ENCODE data around the gene FSIP1.
"Not testable (repeated sequence)": the region's sequence is repeated elsewhere in the genome, so short reads cannot be mapped to it uniquely, and the experiment has no call there.

FSIP1 gene

DNA sequence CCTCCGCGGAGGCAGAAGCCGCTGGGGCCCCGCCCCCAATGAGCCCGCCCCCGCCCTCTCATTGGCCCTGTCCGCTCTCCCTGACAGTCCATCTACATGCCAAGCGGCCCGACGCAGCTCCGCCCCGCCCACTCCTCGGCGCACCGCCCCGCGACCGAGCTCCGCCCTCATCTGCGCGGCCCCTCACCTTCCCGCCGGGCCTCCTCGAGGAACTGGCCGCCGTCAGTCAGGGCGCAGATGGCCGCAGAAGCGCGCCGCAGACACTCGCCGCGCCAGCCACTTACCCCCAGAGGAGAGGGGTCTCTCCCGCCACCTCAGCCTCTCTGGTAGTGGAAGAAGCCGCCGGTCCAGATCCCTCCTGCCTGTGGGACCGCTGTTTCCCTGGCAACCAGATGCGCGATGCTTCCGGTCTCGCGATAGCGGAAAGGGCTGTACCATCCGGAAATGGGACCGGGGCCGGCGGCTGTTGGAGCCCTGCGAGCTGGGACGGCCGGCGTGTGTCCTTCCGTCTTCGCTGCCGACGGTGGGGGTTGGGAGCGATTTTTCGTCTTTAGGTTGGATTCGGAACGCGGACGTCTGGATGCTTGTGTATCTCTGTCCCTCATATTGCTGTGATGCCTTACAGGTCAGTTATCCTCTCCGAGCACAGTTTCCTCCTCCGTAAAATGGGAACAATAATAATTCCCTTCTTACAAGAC lies at the start of gene FSIP1:
Gene FSIP1, minus strand, starts transcription at position 401 of the 698 bp plus-strand sequence. CDS start 6,317 bp downstream, outside the sequence.
- peak; percentile 81 for DNase-seq (ENCODE audit: low read depth)

DNA sequence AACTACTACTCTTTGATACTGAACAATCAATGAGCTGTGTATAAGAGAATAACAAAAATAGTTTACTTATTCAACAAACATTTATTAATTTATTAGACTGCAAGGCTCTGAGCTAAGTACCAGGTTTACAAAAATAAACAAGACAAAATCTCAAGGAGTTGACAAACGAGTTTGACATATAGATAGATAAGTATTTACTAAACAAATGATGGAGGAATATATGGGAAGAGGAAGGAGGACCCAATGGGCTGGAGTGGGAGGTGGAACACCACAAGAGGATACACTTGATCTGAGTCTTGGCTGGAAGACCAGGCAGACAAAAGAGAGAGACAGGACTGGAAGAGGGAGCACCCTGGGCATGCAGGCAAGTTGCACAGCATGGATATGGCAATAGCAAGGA lies 47.5 kb upstream of the FSIP1 start:
- no peak for DNase-seq (ENCODE audit: low read depth)

DNA sequence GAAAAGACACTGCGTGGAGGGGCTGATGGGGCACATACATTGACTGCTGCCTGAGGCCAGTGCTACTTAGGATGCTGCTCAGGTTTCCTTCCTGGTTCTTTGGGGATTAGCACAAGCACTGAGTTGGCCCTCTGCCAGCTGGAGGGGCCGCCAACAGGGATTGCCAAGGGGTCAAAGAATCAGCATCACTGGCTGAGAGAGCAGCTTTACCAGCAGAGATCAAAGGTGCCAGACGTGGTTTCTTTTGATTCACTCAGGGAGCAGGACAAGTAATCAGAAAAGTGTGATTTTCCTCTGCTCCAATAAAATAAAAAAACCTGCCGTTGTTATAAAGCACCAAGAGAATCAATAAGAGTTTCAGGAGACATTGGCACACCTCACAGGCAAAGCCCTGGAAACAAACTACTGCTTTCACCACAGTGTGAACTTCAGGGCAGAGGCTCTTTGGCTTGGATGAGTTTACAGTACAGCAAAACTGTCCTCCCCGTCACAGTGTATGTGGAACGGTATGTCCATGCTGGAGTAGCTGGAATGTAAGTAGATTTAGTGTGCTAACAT lies 45.8 kb upstream of the FSIP1 start:
- no peak for DNase-seq (ENCODE audit: low read depth)

DNA sequence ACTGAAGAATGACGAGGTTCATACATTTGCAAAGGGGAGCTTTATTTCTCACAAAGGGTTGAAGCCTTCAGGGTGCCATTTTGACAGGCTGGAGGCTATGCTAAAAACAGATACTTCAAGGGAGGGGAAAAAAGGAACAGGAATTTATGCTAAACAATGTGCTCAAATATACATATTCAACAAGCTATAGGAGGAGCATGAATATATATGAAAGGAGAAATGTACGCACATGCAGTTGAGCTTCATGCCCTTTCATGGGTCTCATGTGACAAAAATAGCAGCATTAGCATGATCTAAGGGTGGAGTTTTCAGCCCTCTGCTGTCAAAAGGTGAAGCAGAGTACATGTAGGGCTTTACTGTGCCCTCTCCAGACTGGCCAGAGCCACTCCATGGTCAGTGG lies 44.3 kb upstream of the FSIP1 start:
- DNase-seq (ENCODE audit: low read depth), result no peak

DNA sequence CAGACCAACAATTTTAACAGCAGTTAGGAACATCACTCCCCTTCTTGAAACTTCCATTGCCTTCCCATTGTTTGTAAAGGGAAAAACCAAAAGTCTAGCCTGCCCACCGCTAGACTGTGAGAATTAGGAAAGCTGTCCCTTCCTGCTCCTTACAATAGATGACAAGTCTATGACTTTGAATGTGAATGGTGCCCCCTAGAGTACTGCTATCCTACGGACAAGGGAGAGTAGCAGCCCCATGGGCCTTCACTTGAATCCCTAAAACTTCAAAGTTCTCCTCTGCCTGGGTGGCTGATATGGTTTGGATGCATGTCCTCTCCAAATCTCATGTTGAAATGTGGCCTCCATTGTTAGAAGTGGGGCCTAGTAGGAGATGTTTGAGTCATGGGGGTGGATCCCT lies 41.0 kb upstream of the FSIP1 start:
- no peak for DNase-seq (ENCODE audit: low read depth)

DNA sequence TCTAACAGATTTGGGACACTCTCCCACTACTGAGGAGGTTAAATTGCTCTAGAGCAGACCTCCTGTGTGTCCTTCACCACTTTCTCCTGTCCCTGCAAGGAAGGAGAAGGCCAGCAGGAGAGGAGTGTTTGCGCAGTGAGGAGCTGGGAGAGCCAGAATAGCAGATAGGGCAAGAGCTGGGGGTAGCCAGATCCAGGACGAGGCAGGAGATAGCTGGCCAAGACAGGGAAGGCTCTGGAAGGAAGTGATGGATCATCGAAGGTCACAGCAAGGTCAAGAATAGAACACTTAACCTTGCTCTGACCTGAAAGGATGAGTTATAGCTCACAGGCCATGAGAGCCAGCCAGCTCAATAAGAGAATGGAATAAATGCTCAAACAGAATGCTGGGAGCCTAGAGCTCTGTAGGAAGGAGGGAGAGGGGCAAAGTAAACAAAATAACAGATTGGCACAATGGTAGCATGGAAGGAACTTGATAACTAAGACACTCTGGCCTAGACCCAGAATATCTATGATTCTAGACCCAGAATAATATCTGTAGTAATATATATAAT lies 37.5 kb upstream of the FSIP1 start:
- no peak for DNase-seq (ENCODE audit: low read depth)

DNA sequence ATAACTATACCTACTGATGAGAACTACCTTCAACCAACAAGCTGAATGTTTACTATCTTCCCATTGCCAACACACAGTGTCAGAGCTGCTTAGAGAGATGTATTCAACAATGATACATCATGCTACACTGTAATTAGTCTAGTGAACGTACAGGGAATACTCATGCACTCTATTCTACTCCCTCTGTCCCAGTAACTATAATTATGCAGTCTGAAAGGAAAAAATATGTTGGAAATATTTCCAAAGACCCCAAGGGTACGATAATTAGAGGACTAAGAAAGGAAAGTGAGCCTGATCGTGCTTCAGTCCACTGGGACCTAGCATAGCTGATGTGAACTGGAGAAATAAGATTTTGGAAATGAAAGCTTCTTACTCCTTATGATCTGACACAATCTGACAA lies 36.9 kb upstream of the FSIP1 start:
- no peak for DNase-seq (ENCODE audit: low read depth)

DNA sequence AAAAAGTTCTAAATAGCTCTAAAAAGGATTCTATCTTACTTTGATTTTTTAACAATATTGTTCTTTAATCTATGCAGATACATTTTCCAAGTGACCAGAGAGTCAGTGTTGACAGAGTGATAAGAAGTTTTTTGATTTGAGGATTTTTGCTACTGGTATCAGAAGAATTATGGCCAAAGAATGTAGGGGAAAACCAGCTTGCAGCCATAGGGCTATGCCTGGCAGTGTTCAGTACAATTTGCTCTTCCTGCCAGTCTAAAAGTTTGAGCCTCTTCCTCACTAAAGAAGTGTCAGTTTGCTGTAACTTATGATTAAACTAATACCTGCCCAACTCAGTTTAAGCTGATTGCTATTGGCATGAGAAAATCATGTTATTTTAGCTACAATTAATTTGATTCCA lies 35.3 kb upstream of the FSIP1 start:
- no peak for DNase-seq (ENCODE audit: low read depth)

DNA sequence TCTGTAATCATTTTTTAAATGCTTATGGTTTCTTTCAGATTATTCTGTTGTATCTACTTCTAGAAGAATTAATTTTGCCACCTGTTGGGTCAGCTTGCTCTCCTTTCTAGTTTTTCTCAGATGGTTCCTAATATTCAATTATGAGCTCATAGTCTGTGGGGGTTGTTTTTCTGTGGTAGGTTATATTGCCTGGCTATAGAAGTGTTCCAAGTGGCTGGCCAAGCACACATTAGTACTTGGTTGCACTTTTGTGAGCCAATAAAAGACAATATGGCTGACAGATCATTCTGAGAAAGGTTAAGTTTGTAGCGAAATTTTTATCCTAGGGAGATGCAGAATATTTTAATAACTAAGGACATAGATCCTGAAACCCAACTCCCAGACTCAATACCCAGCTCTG lies 31.8 kb upstream of the FSIP1 start:
- no peak for DNase-seq (ENCODE audit: low read depth)

DNA sequence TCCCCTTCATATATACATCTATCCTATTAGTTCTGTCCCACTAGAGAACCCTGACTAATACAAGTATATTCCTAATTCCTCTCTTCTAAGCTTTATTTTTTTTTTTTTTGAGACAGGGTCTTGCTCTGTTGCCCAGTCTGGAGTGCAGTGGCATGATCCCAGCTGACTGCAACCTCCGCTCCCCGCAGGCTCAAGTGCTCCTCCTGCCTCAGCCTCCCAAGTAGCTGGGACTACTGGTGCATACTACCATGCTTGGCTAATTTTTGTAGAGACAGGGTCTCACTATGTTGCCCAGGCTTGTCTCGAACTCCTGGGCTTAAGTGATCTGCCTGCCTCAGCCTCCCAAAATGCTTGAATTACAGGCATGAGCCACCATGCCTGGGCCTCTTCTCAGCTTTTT lies 30.0 kb upstream of the FSIP1 start:
- not testable (repeated sequence) for DNase-seq (ENCODE audit: low read depth)

DNA sequence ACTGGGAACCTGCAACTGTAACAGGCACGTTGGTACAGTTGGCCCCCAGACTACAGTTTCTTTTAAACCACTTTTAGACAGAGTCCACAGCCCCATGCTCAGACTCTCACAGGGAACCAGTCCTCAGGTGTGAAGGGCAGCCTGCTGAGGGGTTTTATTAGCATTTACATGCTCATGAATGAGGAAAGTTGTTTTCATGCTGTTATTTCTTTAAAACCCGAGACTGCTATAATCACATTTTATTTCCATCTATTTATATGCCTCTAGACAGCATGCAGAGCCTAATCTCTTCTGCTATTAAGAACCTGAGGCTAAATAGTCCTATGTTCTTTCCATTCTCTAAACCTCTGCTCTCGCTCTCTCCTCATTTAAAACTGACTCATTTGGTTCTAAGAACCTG lies 26.3 kb upstream of the FSIP1 start:
- no peak for DNase-seq (ENCODE audit: low read depth)

DNA sequence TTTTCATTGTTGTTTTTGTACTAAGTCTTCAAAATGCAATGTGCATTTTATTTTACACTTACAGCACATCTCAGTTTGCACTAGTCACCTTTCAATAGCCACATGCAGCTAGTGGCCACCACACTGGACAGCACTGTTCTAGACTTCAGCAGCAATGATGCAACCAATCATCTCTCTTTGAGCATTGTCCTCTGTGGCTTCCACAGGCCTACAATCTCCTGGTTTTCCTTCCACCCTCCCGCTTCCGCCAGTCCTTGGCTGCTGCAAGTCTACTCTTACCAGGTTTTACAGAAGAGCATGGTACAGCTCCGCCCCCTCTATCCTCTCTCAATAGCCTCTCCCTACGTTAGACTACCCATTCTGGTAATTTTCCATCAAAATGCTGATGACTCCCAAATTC lies 25.1 kb upstream of the FSIP1 start:
- no peak for DNase-seq (ENCODE audit: low read depth)

DNA sequence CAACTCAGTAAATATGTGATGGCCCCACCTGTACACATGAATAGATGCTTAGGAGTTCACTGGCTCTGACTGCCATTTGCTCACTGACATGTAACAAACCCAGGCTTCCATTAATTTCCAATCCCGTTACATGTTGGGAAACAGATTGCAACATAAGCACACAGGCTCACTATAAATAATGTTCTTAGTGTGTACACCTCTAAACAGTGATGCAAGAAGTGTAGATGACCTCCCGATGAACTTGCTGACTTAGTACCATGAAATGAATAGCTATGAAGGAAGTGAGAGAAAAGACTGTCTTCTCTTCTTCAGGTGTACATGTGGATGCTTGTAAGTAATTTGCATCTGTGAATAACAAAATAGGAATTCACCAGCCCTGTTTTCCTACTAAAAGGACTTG lies 21.4 kb upstream of the FSIP1 start:
- DNase-seq (ENCODE audit: low read depth), result no peak

DNA sequence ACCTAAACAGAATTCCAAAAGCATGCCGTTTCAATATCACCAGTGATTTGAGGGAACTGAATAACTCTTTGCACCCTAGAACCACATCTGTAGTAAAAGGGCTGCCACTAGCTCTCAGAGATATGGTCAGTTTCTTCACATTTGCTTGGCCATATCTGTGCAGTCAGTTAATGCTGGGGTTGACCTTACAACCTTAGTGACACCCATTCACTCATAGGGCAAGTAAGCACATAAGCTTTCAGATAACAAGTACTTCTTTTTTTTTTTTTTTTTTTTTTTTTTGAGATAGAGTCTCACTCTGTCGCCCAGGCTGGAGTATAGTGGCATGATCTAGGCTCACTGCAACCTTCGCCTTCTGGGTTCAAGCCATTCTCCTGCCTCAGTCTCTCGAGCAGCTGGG lies 20.4 kb upstream of the FSIP1 start:
- DNase-seq (ENCODE audit: low read depth), result no peak

DNA sequence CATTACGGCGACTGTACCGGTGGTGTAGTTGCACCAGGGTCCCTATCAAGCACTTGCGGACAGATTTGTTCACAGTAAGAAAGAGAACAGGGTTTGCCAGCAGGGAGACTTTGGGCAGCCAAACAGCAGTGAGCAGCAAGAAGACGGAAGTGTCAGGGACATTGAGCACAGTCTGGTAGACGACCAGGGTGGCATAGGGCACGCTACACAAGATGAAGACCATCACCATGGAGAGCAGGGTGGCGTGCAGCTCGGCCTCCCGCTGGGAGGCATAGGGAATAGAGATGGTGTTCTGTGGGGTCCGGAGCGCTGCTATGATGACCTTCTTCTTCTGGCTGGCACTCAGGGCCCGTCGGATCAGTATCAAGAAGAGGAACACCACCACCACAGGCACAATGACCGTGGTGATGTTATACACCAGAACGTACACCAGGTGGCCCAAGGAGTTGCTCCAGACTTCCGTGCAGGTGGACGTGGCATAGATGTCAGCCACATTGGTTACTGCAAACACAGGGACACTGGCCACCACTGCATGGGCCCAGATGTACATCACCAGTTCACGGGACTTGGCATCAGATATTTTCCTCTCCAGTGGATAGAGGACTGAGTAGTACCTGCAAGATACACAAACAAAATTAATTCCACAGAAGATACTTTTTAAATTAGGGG lies 19.1 kb upstream of the FSIP1 start:
- no peak for DNase-seq (ENCODE audit: low read depth)

DNA sequence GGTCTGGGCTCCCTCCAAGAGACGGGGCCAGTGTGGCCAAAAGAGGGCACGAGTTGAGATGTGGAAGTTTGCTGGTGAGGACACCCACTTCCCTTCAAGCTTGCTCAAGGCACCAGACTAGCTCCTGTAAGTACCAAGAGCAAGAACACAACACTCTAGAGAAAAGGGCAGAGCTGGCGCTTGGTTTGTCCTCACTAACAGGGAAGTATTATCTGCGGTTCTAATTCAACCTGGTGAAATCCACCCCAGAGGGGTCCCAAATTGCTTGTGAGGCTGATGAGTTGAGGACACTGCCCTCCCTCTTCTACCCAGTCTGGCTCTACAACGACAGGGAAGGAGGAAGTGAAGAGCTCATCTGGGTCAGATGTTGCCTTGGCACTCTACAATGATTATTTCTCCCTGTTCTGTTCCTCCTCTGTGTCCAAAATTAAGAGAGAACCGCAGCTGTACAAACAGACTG lies 16.9 kb upstream of the FSIP1 start:
- no peak for DNase-seq (ENCODE audit: low read depth)

DNA sequence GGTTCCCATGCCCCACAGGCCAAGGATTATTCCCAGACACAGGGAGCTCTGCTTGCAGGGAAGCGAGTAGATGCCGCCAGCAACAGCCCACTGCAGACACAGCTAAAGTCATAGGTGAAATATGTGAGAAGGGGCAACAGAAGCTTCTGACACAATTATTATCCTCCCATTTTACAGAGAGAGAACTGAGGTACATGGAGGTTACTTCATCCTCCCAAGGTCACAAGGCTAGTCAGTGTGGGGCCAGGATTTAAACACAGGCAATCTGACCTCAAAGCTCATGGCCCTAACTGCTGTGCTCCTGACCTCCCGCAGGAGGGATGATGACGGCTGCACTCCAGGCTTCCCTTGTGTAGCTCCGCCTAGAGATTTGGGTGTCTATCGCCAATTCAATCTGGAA lies 15.7 kb upstream of the FSIP1 start:
- DNase-seq (ENCODE audit: low read depth), result no peak

DNA sequence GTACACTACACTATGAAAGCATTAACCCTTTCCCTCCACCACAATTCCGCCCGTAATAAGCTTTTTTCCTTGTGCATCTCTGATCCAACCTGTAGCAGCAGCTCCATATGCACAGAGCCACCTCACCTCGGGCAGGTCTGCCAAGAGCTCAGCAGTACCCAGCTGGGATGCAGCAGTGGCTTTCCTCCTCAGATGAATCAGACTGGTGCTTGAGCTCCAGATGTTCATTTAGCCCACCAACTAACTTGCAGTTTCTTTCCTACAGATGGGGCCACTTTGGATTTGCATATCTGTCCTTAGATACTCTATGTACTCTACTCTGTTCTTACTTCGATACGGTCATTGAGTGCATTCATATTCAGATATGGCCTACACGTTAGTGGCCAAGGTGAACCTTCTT lies 14.8 kb upstream of the FSIP1 start:
- no peak for DNase-seq (ENCODE audit: low read depth)

DNA sequence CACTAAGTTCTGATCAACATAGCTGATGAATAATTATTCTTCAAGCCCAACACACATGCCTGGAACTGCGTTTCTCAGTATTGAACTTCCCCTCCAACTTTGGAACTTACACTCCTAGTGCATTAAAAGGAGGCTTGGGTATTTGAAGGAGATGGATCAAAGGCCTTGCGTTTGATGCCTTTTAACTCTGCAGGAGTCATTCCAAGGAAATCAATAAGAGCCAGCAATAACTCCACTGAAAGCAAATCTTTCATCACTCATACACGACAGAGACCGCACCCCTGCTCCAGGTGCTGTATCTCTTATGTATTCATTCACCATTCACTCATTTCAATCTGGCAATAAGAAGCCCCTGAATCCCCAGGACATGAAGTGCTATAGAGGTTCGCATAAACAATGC lies 14.0 kb upstream of the FSIP1 start:
- DNase-seq (ENCODE audit: low read depth), result no peak

DNA sequence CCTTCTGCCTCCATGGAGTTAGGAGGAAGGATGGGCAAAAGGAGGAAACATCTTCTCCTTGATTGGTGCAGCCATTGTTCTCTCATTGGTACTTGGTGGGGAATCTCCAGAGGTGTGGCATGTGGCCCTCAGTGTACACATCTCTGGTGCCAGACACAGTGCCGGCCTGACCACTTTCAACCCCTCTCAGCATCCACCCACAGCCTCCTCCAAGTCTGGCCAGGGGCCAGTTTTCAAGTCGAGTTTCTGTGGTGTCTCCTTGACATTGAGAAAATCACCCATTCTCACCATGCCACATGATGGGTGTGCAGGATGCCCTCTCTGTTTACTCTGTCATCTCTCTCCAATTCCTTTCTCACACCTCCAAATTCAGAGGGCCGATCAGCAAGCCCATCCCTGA lies 12.8 kb upstream of the FSIP1 start:
- DNase-seq (ENCODE audit: low read depth), result no peak

DNA sequence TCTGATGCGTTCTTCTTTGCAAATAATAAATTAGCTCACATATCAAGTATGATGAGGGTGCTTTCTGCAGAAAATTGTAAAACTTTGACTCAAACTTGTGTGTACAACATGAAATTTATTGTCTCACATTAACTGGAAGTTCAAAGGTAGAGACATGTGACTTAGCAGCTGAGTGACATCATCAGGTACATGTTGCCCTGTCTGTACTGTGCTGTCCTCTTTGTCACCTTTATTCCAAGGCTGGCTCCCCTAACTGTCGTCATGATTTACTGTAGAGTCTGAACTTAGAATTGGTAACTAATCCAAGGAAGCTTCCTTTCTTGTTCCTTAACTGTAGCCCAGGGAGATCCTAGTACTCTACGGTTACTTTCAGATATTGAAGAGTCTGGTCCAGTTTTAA lies 12.3 kb upstream of the FSIP1 start:
- DNase-seq (ENCODE audit: low read depth), result no peak

DNA sequence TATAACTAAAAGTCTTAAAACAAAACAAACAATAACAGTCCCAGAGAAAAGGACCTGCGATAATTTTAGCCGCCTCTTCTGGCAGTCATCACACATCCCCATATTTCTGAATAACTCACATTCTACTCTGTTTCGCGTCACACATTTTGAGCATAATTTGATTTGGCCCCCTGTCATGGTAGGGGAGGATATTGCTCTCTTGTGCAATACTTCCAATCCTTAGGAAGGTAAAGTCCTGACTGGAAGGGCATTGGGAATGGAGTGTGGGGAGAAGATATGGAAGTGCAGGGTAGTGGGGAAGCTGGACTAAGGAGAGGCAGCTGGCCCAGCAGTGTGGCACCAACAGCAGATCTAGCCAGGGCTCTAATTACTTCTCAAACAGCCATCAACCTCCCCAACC lies 11.3 kb upstream of the FSIP1 start:
- DNase-seq (ENCODE audit: low read depth), result no peak

DNA sequence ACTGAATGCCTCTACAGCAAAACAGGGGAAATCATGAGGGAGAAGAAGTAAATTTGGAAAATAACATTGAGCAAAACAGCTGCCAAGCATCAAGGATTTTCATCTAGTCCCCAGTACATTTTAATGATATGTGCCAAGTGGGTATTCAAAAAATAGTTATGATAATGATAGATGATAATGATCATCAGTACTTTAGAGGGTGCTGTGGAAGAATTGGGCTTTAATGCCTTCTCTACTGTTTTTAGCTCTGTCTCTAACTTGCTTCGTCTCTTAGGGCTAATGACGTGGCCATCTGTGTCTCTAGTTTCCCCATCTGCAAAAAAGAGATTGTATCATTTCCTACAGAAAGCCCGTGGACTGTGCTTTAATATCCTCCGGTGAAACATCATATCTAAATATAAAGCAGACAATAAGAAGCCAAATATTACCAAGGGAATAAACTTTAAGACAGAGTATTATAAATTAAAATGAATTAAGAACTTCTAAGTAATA lies 10.2 kb upstream of the FSIP1 start:
- no peak for DNase-seq (ENCODE audit: low read depth)

Data from GM04503 (cell line).